GM23338 (cell line): ENCODE results near the gene MRNIP. TPM values are rescaled to one million over a fixed set of nuclear protein-coding genes. Genes with fewer than 3 reads are reported as not detected.

Experiments
- ATAC-seq: fragments of 200-7000 bp; cut with Tn5 transposase; 3 replicates; pipeline ENCODE4 v1.9.1; 2020
- DNase-seq: peaks from one replicate; pipeline ENCODE4 v3.0.0-alpha.2; 2015; ENCODE audit warnings: low spot score
- H2AFZ ChIP-seq: fragments of 200-600 bp; sonication (generic); 2 replicates; pipeline ENCODE4 v1.8.0; 2016; ENCODE audit warnings: antibody characterized with exemption, mild to moderate bottlenecking, moderate library complexity
- H3F3A ChIP-seq: fragments of 200-600 bp; sonication (generic); replicated peaks from 2 replicates; pipeline ENCODE4 v1.8.0; 2017; ENCODE audit warnings: antibody characterized with exemption, mixed run types, low read depth
- H3K27ac ChIP-seq: fragments of 200-600 bp; sonication (generic); 2 replicates; pipeline ENCODE4 v1.6.1; 2016; ENCODE audit warnings: low read depth
- H3K27me3 ChIP-seq: fragments of 200-600 bp; sonication (generic); 2 replicates; pipeline ENCODE4 v1.8.0; 2016; ENCODE audit warnings: mild to moderate bottlenecking, mixed run types, moderate library complexity; ENCODE audit not compliant: insufficient read depth
- H3K36me3 ChIP-seq: fragments of 200-600 bp; sonication (generic); 2 replicates; pipeline ENCODE4 v1.8.0; 2016; ENCODE audit warnings: mild to moderate bottlenecking; ENCODE audit not compliant: insufficient read depth
- H3K4me1 ChIP-seq: fragments of 200-600 bp; sonication (generic); 2 replicates; pipeline ENCODE4 v1.8.0; 2016; ENCODE audit warnings: mild to moderate bottlenecking, moderate library complexity; ENCODE audit not compliant: insufficient read depth
- H3K4me2 ChIP-seq: fragments of 200-600 bp; sonication (generic); 2 replicates; pipeline ENCODE4 v1.7.1; 2017; ENCODE audit warnings: mixed run types
- H3K4me3 ChIP-seq: fragments of 200-600 bp; sonication (generic); 2 replicates; pipeline ENCODE4 v1.6.1; 2016; ENCODE audit warnings: mixed run types
- H3K79me2 ChIP-seq: fragments of 200-600 bp; sonication (generic); replicated peaks from 2 replicates; pipeline ENCODE4 v1.8.0; 2017; ENCODE audit warnings: mild to moderate bottlenecking; ENCODE audit not compliant: insufficient read depth
- H3K9me2 ChIP-seq: fragments of 200-600 bp; sonication (generic); 2 replicates; pipeline ENCODE4 v1.8.0; 2017; ENCODE audit not compliant: insufficient read depth
- H4K20me1 ChIP-seq: fragments of 200-600 bp; sonication (generic); replicated peaks from 2 replicates; pipeline ENCODE4 v1.8.0; 2017; ENCODE audit warnings: mild to moderate bottlenecking; ENCODE audit not compliant: insufficient read depth
- H3K27ac Mint-ChIP-seq: 2 replicates; pipeline ENCODE4 v1.8.0; 2020; ENCODE audit warnings: inconsistent platforms, mild to moderate bottlenecking, moderate library complexity, mixed read lengths
- H3K27me3 Mint-ChIP-seq: 3 replicates; pipeline ENCODE4 v1.8.0; 2022; ENCODE audit warnings: low read depth, mild to moderate bottlenecking, moderate library complexity, mixed read lengths, inconsistent platforms; ENCODE audit not compliant: insufficient read depth, poor library complexity
- H3K36me3 Mint-ChIP-seq: 3 replicates; pipeline ENCODE4 v1.8.0; 2021; ENCODE audit warnings: low read depth, mild to moderate bottlenecking, inconsistent platforms, moderate library complexity, mixed read lengths
- H3K4me1 Mint-ChIP-seq: 3 replicates; pipeline ENCODE4 v1.8.0; 2020; ENCODE audit warnings: mild to moderate bottlenecking, inconsistent platforms, mixed read lengths
- H3K4me3 Mint-ChIP-seq: 3 replicates; pipeline ENCODE4 v1.8.0; 2021; ENCODE audit warnings: moderate library complexity, mild to moderate bottlenecking, inconsistent platforms, mixed read lengths
- H3K9me3 Mint-ChIP-seq: 3 replicates; pipeline ENCODE4 v1.8.0; 2020; ENCODE audit warnings: moderate library complexity, mild to moderate bottlenecking, inconsistent platforms, mixed read lengths
- POLR2AphosphoS5 ChIP-seq: IDR thresholded peaks from 2 replicates; pipeline ENCODE4 v1.6.1; 2016; ENCODE audit warnings: antibody characterized with exemption, low read depth
- ZNF462 ChIP-seq: fragments of 250-450 bp; sonication (Bioruptor Pico); IDR thresholded peaks from 2 replicates; pipeline ENCODE4 v1.5.0; 2020; ENCODE audit warnings: mild to moderate bottlenecking, moderate library complexity
- polyA plus RNA-seq: library from polyadenylated mRNA; unstranded; fragments of >200 nt; fragmentation: Nextera tagmentation; extraction: Ambion mirVana; gene quantifications from 2 replicates; pipeline ENCODE4 v1.2.1, GENCODE V29; 2016
- total RNA-seq: library from RNA; depleted of rRNA; stranded (reverse); fragments of >200 nt; shearing (Covaris generic); gene quantifications from 2 replicates; pipeline ENCODE4 v1.2.3, GENCODE V29; 2014

The MRNIP gene
- total and polyA plus RNA-seq, 2 experiments from 2014 or later, result 18.2 to 34.4 TPM

DNA sequence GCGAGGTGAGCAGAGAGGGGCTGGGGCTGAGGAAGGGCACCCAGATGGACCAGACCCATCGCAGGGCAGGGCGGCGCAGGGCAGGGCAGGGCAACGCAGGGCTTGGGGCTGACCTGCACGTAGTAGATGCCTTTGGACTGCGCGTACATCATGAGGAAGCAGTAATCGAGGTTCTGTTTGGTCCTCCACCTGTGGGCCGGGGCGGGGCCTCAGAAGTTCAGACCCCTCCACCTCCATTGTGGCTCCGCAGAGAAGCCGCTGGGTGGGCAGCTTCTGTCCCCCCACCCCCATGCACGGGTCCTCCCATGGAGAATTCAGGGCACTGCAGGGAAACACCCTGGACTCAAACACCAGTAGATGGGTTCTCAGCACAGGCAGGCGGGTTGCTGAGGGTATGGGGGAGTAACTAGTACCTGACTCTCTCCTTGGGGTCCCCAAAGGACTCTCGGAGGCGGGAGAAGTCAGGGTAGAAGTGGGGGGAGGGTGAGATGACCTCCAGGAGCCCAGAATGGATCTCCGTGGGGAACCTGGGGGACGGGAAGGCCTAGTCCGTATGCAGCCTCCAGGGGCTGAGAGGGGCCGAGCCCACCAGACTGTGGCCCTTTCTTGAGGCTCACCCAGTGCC lies 58.4 kb downstream of the MRNIP start (continued):
- no peak for TF ChIP-seq ZNF462 (CRISPR knock-in tag)

- H3K27me3 Mint-ChIP-seq, result peaks cover 20% of the 10 kb centered on the region
- H3K36me3 ChIP-seq, result no peaks in the 10 kb centered on the region; the same call in 1 of the 2 replicates
- ATAC-seq, result no peak
- peaks cover 10% of the 10 kb centered on the region for H3K79me2 ChIP-seq
- no peak overlapping the region for H3K4me3 Mint-ChIP-seq
- no peak overlapping the region for H2AFZ ChIP-seq
- H3K36me3 Mint-ChIP-seq, result peaks cover 34% of the 10 kb centered on the region
- DNase-seq, result no peak
- H4K20me1 ChIP-seq, result peaks cover 16% of the 10 kb centered on the region
- H3K4me2 ChIP-seq, result no peak overlapping the region
- no peaks in the 10 kb centered on the region for H3K9me2 ChIP-seq
- H3K27ac Mint-ChIP-seq, result no peak overlapping the region; the same call in 1 of the 2 replicates
- H3K27ac ChIP-seq, result no peak overlapping the region
- H3F3A ChIP-seq, result peaks cover 10% of the 10 kb centered on the region
- H3K4me1 ChIP-seq, result peaks cover 15% of the 10 kb centered on the region
- H3K27me3 ChIP-seq, result no peaks in the 10 kb centered on the region
- H3K4me1 Mint-ChIP-seq, result peaks cover 27% of the 10 kb centered on the region
- H3K4me3 ChIP-seq, result no peak overlapping the region
- TF ChIP-seq POLR2AphosphoS5, result no peak
- H3K9me3 Mint-ChIP-seq, result no peaks in the 10 kb centered on the region
These were observed 59.0 kb downstream of the MRNIP start for GRCh38 chr5:179799644-179799973.
